Measurements from ENCODE around the gene FBXL20.

- TF ChIP-seq, protein P1, sequence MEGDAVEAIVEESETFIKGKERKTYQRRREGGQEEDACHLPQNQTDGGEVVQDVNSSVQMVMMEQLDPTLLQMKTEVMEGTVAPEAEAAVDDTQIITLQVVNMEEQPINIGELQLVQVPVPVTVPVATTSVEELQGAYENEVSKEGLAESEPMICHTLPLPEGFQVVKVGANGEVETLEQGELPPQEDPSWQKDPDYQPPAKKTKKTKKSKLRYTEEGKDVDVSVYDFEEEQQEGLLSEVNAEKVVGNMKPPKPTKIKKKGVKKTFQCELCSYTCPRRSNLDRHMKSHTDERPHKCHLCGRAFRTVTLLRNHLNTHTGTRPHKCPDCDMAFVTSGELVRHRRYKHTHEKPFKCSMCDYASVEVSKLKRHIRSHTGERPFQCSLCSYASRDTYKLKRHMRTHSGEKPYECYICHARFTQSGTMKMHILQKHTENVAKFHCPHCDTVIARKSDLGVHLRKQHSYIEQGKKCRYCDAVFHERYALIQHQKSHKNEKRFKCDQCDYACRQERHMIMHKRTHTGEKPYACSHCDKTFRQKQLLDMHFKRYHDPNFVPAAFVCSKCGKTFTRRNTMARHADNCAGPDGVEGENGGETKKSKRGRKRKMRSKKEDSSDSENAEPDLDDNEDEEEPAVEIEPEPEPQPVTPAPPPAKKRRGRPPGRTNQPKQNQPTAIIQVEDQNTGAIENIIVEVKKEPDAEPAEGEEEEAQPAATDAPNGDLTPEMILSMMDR (conservative IDR thresholded peaks at IDR 0.05; ENCODE audit: low read depth, low read length): peak; percentile 87
- TF ChIP-seq EZH2phosphoT487 (IDR thresholded peaks at IDR 0.05; ENCODE audit: borderline replicate concordance, low read length): no peak
These were observed 165.6 kb downstream of the FBXL20 start for GRCh38 chr17:39235555-39236449.
